HAP-1 (cell line): Measurements from ENCODE around the gene TAPT1.
"Not testable (repeated sequence)": the region's sequence is repeated elsewhere in the genome, so short reads cannot be mapped to it uniquely, and the experiment has no call there.

ENCODE experiments used
- DNase-seq, 2 experiments: peaks; one replicate each; pipeline ENCODE4 v3.0.0-alpha.2; 2016 to 2020; ENCODE audit warnings: low spot score in 2 of 2
- H3K27me3 ChIP-seq: fragments of 250-450 bp; sonication (Bioruptor Pico); 2 replicates; pipeline ENCODE4 v1.5.1; 2020; ENCODE audit warnings: low read depth, mild to moderate bottlenecking, moderate library complexity
- H3K36me3 ChIP-seq: fragments of 250-450 bp; sonication (Bioruptor Pico); replicated peaks from 2 replicates; pipeline ENCODE4 v1.5.1; 2020; ENCODE audit warnings: mild to moderate bottlenecking
- H3K4me1 ChIP-seq: fragments of 250-450 bp; sonication (Bioruptor Pico); 2 replicates; pipeline ENCODE4 v1.5.1; 2020; ENCODE audit warnings: mild to moderate bottlenecking
- H3K4me3 ChIP-seq: fragments of 250-450 bp; sonication (Bioruptor Pico); 2 replicates; pipeline ENCODE4 v1.5.1; 2020; ENCODE audit warnings: mild to moderate bottlenecking, moderate library complexity
- H3K9me3 ChIP-seq: fragments of 250-450 bp; sonication (Bioruptor Pico); 2 replicates; pipeline ENCODE4 v1.5.1; 2020; ENCODE audit warnings: mild to moderate bottlenecking, moderate library complexity
- in situ Hi-C: fragments of 300-500 bp; cut with MboI; formaldehyde crosslinking; loops from 3 replicates; pipeline ENCODE4 v1.14.3; 2020; ENCODE audit warnings: low sequenced_read_pairs, inconsistent platforms, mixed read lengths

TAPT1 gene, protein sequence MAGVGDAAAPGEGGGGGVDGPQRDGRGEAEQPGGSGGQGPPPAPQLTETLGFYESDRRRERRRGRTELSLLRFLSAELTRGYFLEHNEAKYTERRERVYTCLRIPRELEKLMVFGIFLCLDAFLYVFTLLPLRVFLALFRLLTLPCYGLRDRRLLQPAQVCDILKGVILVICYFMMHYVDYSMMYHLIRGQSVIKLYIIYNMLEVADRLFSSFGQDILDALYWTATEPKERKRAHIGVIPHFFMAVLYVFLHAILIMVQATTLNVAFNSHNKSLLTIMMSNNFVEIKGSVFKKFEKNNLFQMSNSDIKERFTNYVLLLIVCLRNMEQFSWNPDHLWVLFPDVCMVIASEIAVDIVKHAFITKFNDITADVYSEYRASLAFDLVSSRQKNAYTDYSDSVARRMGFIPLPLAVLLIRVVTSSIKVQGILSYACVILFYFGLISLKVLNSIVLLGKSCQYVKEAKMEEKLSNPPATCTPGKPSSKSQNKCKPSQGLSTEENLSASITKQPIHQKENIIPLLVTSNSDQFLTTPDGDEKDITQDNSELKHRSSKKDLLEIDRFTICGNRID

DNA sequence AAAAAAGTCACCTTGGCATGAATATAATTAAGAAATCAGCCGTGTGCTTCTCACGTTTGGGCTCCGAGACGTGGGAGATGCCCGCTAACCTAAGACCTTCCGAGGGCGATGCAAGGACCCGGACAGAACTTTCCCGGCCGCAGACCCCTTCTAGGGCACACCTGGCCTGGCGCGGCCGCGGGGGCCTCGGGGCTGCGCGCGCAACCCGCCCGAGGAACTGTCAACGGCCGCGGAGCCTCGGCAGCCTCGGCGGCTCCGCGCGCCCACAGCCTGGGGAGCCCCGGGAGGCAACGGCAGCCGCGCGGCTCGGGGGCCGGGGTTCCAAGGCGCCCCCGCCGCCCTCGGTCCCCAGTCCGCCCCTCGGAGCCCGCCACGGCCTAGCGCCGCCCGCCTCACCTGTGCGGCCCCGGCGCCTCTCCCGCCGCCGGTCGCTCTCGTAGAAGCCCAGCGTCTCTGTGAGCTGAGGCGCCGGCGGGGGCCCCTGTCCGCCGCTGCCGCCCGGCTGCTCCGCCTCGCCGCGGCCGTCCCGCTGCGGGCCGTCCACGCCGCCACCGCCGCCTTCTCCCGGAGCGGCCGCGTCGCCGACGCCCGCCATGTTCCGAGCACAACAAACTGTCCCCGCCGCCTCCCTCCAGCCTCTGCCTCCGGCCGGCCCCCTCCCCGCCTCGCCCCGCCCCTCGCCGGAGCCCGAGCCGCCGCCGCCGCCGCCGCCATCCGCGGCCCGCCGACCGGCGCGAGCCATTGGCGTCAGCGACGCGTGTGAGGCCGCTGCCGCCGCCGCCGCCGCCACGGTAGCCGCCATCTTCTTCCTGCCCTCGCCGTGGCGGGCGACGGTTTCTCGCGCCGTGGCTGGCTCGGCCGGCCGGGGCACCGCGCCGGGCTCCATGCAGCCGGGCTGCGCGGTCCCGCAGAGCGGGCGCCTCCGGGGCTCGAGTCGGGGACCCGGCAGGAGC lies at the start of gene TAPT1:
TSS of gene TAPT1 (minus strand) at position 609 of the 953 bp plus-strand sequence. CDS start at position 595, 14 bp downstream.
- Histone ChIP-seq H3K4me1 (peaks cover 17% of the 10 kb centered on the region), H3K36me3 (no peaks in the 10 kb centered on the region), H3K27me3 (no peaks in the 10 kb centered on the region), H3K4me3 (peak within 1 kb of the TSS; percentile 53), H3K9me3 (no peaks in the 10 kb centered on the region)
- peak; percentile 46 to 86 for DNase-seq
- in situ Hi-C loops: no loop called here

- Histone ChIP-seq H3K36me3 (no peaks in the 10 kb centered on the region), H3K9me3 (no peaks in the 10 kb centered on the region), H3K4me1 (no peaks in the 10 kb centered on the region), H3K27me3 (peaks cover 21% of the 10 kb centered on the region), H3K4me3 (no peak overlapping the region)
- in situ Hi-C loops: loop anchor here (25.0 kb wide), 1 partner anchor 784 kb away; no protein-coding TSS in a partner anchor
- no peak for DNase-seq
Observed at GRCh38 chr4:16271411-16271810, 45.1 kb upstream of the TAPT1 start.

DNA sequence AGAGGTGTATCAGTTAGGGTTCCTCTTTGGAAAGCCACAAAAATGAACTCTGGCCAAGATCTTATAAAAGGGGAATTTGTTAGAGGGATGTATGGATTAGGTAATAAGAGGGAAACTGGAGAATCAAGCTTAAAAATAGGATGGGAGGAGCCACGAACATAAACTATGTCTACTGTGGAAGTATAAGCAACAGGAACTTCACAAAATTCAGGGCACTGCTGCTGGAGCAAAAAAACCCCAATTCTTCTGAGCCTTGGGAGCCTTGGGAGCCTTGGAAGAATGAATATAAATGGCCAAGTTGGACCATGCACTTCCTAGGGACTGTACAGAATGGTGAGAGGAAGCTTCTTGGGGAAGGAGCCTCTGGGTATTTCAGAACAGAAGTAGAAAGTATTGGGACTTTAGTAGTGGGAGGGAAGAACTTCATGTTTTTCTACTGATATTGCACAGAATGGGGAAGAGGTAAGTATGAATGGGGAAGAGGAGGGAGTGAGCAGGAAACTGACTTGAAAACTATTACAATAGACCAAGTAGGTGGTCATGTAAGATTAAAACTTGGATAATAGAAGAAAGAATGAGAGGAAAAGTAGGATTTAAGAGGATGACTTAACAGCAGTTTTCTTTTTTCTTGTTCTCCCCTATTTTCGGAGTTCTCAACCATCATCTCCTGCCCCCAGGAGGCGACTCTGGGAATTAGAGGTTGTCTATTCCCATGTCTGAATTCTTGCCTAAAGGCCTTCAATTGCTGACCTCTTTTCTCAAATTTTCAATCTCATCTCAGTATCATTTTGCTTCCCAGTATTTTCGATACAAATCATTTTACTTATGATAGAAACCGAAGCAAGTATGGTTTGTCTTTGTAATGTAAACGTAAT lies 44.4 kb upstream of the TAPT1 start:
- peak in 1 of 2 experiments; percentile 50 for DNase-seq
- Histone ChIP-seq H3K4me1 (no peaks in the 10 kb centered on the region), H3K4me3 (no peak overlapping the region), H3K36me3 (no peaks in the 10 kb centered on the region), H3K27me3 (peaks cover 24% of the 10 kb centered on the region), H3K9me3 (no peaks in the 10 kb centered on the region)
- in situ Hi-C loops: loop anchor here (25.0 kb wide), 1 partner anchor 783 kb away; no protein-coding TSS in a partner anchor

DNA sequence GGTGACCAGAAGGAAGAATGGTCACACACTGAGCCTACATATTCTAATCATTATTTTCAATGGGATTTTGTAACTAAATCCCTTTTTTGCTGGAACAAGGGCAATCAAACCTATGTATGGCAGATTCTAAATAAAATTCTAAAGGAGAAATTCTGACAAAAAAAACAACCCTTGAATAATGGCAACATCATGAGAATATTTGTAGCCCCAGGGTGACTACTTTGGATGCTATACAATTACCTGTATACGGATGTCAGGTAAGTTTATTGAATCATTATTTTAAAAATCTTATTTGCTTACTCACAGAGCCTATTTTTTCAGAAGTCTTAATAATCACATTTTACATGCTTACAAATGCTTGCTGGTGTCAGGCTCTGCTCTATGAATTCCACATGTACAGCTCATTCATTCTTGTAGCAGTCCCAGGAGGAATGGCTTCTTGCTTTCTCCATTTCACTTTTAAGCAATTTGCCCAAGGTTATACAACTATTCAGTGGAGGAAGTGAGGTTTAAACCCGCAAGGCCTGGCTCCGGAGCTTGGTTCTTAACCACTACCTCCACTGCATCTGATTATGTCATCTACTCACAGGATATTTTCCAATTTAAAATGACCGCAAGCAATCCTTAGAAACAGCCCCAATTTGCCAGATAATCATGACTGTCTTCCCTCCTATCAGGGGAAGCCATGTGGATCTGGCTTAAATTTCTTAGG lies 43.6 kb upstream of the TAPT1 start:
- DNase-seq, H3K36me3 ChIP-seq, H3K4me3 ChIP-seq, H3K4me1 ChIP-seq, H3K9me3 ChIP-seq: not testable (repeated sequence)
- in situ Hi-C loops: loop anchor here (25.0 kb wide), 1 partner anchor 783 kb away; no protein-coding TSS in a partner anchor
- peaks cover 32% of the 10 kb centered on the region for H3K27me3 ChIP-seq

GRCh38 chr4:16269240-16269639 lies 43.0 kb upstream of the TAPT1 start:
- Histone ChIP-seq H3K9me3 (no peaks in the 10 kb centered on the region), H3K4me1 (no peaks in the 10 kb centered on the region), H3K27me3 (peaks cover 32% of the 10 kb centered on the region), H3K4me3 (no peak overlapping the region), H3K36me3 (no peaks in the 10 kb centered on the region)
- DNase-seq: no peak
- in situ Hi-C loops: loop anchor here (25.0 kb wide), 1 partner anchor 782 kb away; no protein-coding TSS in a partner anchor

- H3K9me3 ChIP-seq: no peaks in the 10 kb centered on the region
- peaks cover 32% of the 10 kb centered on the region for H3K27me3 ChIP-seq
- no peaks in the 10 kb centered on the region for H3K36me3 ChIP-seq
- no peak overlapping the region for H3K4me3 ChIP-seq
- no peak for DNase-seq
- H3K4me1 ChIP-seq: no peaks in the 10 kb centered on the region
- in situ Hi-C loops: loop anchor here (25.0 kb wide), 1 partner anchor 781 kb away; no protein-coding TSS in a partner anchor
Observed at GRCh38 chr4:16268290-16268689, 42.0 kb upstream of the TAPT1 start.

DNA sequence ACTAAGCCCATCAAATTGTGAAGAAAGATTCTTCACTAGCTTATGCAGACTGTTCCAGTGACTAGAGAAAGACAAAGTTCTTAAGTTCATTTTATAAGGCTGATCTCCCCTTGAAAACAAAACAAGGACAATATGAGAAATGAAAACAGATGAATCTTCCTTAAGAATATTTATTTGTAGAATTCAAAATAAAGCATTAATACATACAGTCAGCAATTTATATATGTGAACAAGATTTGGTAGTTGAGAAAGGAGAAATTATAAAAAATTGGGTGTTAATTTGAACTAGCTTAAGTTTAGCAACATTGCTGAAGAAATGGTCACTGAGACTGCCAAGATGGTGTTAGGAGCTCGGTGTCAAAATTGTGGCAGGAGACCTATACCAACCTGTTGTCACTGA lies 41.4 kb upstream of the TAPT1 start:
- H3K9me3 ChIP-seq: no peaks in the 10 kb centered on the region
- DNase-seq: no peak
- no peak overlapping the region for H3K4me3 ChIP-seq
- H3K4me1 ChIP-seq: no peaks in the 10 kb centered on the region
- in situ Hi-C loops: loop anchor here (25.0 kb wide), 1 partner anchor 780 kb away; no protein-coding TSS in a partner anchor
- H3K27me3 ChIP-seq: peaks cover 32% of the 10 kb centered on the region
- no peaks in the 10 kb centered on the region for H3K36me3 ChIP-seq

DNA sequence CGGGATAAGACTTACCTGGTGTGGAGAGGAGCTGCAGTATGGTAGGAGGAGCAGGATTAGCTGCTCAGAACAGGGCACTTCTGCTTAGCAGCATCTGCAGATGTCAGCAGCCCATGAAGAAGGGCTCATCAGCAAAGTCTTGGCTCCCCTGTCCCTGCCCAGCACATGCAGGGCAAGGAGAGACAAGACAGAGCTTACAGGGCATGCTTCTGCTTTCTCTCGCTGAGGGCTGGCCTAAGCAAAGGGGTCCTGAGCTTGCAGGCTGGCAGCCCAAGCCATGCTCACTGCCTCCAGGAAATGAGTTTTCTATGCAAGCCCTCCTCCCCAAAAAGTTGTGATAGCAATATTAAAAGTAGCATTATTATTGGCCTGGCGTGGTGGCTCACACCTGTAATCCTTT lies 39.5 kb upstream of the TAPT1 start:
- Histone ChIP-seq H3K36me3 (no peaks in the 10 kb centered on the region), H3K4me3 (no peak overlapping the region), H3K27me3 (peaks cover 27% of the 10 kb centered on the region), H3K9me3 (no peaks in the 10 kb centered on the region), H3K4me1 (no peaks in the 10 kb centered on the region)
- in situ Hi-C loops: loop anchor here (25.0 kb wide), 1 partner anchor 779 kb away; no protein-coding TSS in a partner anchor
- no peak for DNase-seq

DNA sequence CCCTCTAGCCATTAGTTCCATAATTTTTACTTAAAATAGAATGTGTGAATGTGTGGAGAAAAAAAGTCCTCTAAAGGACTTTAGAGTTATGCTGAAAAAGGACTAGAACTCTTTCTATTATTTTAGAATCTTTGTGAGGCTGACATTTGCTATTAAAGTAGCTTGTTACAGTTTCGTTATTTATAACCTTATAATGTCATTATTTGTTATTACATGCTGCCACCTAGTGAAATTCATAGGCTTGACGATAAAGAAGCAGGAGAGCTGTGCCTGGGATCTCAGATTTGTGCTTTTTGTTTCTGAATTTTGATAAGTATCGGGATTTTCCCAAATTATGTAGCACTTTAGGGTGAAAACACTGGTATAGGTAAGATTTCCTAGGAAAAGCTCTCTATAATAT lies 38.5 kb upstream of the TAPT1 start:
- peak in 1 of 2 experiments; percentile 59 for DNase-seq
- H3K4me3 ChIP-seq: no peak overlapping the region
- no peaks in the 10 kb centered on the region for H3K9me3 ChIP-seq
- in situ Hi-C loops: loop anchor here (25.0 kb wide), 1 partner anchor 777 kb away; no protein-coding TSS in a partner anchor
- H3K4me1 ChIP-seq: no peaks in the 10 kb centered on the region
- H3K36me3 ChIP-seq: no peaks in the 10 kb centered on the region
- peaks cover 25% of the 10 kb centered on the region for H3K27me3 ChIP-seq

DNA sequence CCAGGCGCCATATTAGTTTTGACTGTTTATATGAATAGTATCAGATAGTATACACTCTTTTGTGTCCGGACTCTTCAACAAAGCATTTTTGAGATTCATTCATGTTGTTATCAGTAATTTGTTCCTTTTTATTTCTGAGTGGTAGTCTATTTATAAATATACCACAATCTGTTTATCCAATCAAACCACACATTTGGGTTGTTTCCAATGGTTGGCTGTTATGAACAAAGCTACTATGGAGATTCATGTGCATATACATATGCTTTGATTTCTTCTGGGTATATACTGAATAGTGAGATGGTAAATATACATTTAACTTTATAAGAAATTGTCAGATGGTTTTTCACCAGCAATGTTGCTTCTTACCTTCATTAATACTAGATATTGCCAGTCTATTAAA lies 36.8 kb upstream of the TAPT1 start:
- H3K36me3 ChIP-seq: no peaks in the 10 kb centered on the region

GRCh38 chr4:16262188-16262587 lies 35.9 kb upstream of the TAPT1 start:
- peaks cover 14% of the 10 kb centered on the region for H3K27me3 ChIP-seq
- no peaks in the 10 kb centered on the region for H3K4me1 ChIP-seq
- DNase-seq: no peak
- in situ Hi-C loops: loop anchor here (25.0 kb wide), 1 partner anchor 775 kb away; no protein-coding TSS in a partner anchor
- H3K4me3 ChIP-seq: no peak overlapping the region
- no peaks in the 10 kb centered on the region for H3K36me3 ChIP-seq
- H3K9me3 ChIP-seq: no peaks in the 10 kb centered on the region

More for the DNA sequence above, 36.8 kb upstream of the TAPT1 start:
- H3K27me3 ChIP-seq: peaks cover 17% of the 10 kb centered on the region
- H3K4me3 ChIP-seq: no peak overlapping the region
- H3K4me1 ChIP-seq: no peaks in the 10 kb centered on the region
- H3K9me3 ChIP-seq: no peaks in the 10 kb centered on the region
- in situ Hi-C loops: loop anchor here (25.0 kb wide), 1 partner anchor 776 kb away; no protein-coding TSS in a partner anchor
- no peak for DNase-seq

DNA sequence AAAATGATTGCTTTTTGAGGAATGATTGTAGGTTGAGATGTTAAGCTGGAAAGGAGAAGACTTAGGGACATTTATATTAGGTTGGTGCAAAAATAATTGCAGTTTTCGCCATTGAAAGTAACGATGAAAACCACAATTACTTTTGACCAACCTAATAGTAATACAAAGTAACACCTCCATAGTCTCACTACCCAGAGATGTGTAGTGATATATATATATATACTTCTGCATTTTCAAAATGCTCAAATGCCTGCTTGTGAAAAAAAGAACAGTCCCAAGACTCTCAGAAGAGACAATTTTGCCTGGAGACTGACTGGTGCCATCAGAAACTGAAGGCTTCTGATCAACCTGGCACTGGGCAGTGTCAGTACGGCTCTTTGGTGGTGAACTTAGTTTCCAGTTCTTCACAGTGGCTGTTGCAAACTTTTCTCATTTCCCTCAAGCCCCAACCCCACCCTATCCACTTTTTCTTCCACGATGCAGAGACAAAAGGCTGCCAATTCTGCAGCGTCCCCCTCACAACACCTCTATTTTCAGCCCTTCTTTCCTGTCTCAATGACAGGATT lies 35.1 kb upstream of the TAPT1 start:
- no peak for DNase-seq
- in situ Hi-C loops: loop anchor here (25.0 kb wide), 1 partner anchor 774 kb away; no protein-coding TSS in a partner anchor
- Histone ChIP-seq H3K9me3 (no peaks in the 10 kb centered on the region), H3K27me3 (peaks cover 14% of the 10 kb centered on the region), H3K4me1 (no peaks in the 10 kb centered on the region), H3K36me3 (no peaks in the 10 kb centered on the region), H3K4me3 (no peak overlapping the region)
